ENCODE data around the gene OR2A7. TPM values are rescaled to one million over a fixed set of nuclear protein-coding genes. Genes with fewer than 3 reads are reported as not detected.
"Not testable (repeated sequence)": the region's sequence is repeated elsewhere in the genome, so short reads cannot be mapped to it uniquely, and the experiment has no call there.

OR2A7 gene, protein sequence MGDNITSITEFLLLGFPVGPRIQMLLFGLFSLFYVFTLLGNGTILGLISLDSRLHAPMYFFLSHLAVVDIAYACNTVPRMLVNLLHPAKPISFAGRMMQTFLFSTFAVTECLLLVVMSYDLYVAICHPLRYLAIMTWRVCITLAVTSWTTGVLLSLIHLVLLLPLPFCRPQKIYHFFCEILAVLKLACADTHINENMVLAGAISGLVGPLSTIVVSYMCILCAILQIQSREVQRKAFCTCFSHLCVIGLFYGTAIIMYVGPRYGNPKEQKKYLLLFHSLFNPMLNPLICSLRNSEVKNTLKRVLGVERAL
- total RNA-seq (2021; fragmentation: NEBNext Ultra II Directional; extraction: Animal tissue kit (Norgen Biotek cat#: 25700)) = not detected
- long read RNA-seq = 0 reads

GRCh38 chr7:144264692-144265091 lies at the start of gene OR2A7:
Gene OR2A7 (minus strand): TSS chr7:144264792. CDS start chr7:144259628, 5,164 bp downstream.
- not testable (repeated sequence) for H3K27me3 Mint-ChIP-seq (ENCODE audit: insufficient read depth); H3K9me3 Mint-ChIP-seq; H3K27ac Mint-ChIP-seq; DNase-seq; H3K36me3 Mint-ChIP-seq (ENCODE audit: low read depth); H3K4me3 Mint-ChIP-seq; H3K4me1 Mint-ChIP-seq (ENCODE audit: low read depth)

DNA sequence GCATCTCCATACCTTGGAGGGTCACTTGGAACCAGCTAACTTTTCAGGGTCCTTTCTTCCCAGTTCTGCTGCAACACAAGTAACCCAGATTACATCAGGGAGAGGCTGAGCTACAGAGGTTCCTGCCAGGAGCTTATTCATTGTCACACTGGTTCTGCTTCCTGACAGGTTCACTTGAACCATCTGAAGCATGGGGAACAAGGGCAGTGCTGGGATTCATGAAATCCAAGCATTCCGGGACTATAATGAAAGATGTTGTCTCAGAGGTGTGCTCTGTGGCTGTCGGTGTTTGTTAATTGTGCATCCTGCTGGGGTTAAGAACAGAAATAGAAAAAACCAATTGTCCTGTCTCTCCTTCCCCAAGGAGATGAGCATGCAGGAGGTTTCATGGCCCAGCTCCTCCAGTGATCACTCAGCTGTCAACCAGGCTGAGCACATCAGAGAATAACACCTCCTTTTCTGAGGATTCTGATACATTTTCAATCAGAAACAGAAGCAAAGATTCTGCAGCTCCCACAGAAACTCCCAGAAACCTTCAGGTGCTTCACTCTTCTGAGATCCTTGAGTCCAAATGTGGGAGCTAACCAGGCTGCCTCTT lies 47.4 kb upstream of the OR2A7 start, which contains the start of gene OR2A1:
OR2A1 (plus strand) TSS at position 548 of the 598 bp plus-strand sequence. CDS start 5,706 bp downstream, outside the sequence.
- not testable (repeated sequence) for H3K9me3 Mint-ChIP-seq; DNase-seq; H3K36me3 Mint-ChIP-seq (ENCODE audit: low read depth); H3K27ac Mint-ChIP-seq; H3K27me3 Mint-ChIP-seq (ENCODE audit: insufficient read depth); H3K4me1 Mint-ChIP-seq (ENCODE audit: low read depth); H3K4me3 Mint-ChIP-seq

DNA sequence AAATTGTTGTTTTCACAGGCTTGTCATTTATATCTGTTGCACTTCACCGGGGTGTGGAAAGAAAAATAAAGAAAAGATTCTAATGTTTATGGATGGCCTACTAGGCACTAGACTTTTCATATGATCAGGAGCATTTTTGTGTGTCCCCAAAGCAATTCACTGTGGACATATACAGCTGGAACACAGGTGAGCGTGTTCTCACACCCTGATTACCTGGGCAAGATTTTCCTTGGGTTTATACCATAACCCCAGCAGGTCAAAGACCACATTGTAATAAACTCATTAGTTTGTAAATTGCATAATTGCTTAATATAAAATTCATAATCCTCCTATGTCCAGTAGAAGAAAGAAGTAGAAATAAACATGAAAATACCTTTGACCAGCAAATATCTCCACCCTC lies 46.6 kb upstream of the OR2A7 start:
- not testable (repeated sequence) for H3K27ac Mint-ChIP-seq; DNase-seq; H3K27me3 Mint-ChIP-seq (ENCODE audit: insufficient read depth); H3K4me3 Mint-ChIP-seq; H3K36me3 Mint-ChIP-seq (ENCODE audit: low read depth); H3K9me3 Mint-ChIP-seq; H3K4me1 Mint-ChIP-seq (ENCODE audit: low read depth)

GRCh38 chr7:144309702-144310101 lies 45.1 kb upstream of the OR2A7 start:
- not testable (repeated sequence) for H3K36me3 Mint-ChIP-seq (ENCODE audit: low read depth); H3K27me3 Mint-ChIP-seq (ENCODE audit: insufficient read depth); H3K9me3 Mint-ChIP-seq; H3K27ac Mint-ChIP-seq; DNase-seq; H3K4me3 Mint-ChIP-seq; H3K4me1 Mint-ChIP-seq (ENCODE audit: low read depth)

- H3K4me1 Mint-ChIP-seq (ENCODE audit: low read depth); DNase-seq; H3K27me3 Mint-ChIP-seq (ENCODE audit: insufficient read depth); H3K27ac Mint-ChIP-seq; H3K4me3 Mint-ChIP-seq; H3K9me3 Mint-ChIP-seq; H3K36me3 Mint-ChIP-seq (ENCODE audit: low read depth): not testable (repeated sequence)
Measured at GRCh38 chr7:144305156-144305555, 40.6 kb upstream of the OR2A7 start.

DNA sequence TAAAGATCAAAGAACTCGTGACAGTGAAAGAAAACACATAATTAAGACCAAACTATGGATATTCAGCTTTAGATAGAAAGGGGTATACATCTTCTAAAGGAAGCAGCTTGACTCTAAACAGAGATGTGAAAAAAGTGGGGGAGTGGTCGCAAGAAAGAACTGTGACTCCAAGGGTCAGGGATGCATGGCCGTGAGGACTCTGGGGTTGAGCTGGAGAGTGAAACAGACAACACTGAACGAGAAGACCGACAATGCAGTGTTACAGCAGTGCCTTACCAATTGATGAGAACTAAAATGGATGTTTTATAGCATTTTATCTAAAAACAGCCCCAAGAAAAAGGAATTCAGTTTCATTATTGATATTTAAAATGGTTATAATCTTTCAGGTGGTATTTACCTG lies 39.0 kb upstream of the OR2A7 start:
- not testable (repeated sequence) for H3K4me1 Mint-ChIP-seq (ENCODE audit: low read depth); H3K27me3 Mint-ChIP-seq (ENCODE audit: insufficient read depth)

GRCh38 chr7:144302578-144303303 lies 38.1 kb upstream of the OR2A7 start:
- not testable (repeated sequence) for H3K4me3 Mint-ChIP-seq; H3K4me1 Mint-ChIP-seq (ENCODE audit: low read depth); DNase-seq; H3K27me3 Mint-ChIP-seq (ENCODE audit: insufficient read depth); H3K36me3 Mint-ChIP-seq (ENCODE audit: low read depth); H3K27ac Mint-ChIP-seq; H3K9me3 Mint-ChIP-seq

More for the DNA sequence above, 39.0 kb upstream of the OR2A7 start:
- H3K4me3 Mint-ChIP-seq; H3K9me3 Mint-ChIP-seq; H3K36me3 Mint-ChIP-seq (ENCODE audit: low read depth); DNase-seq; H3K27ac Mint-ChIP-seq: not testable (repeated sequence)

GRCh38 chr7:144293794-144294499 lies 29.4 kb upstream of the OR2A7 start:
- H3K4me3 Mint-ChIP-seq; H3K4me1 Mint-ChIP-seq (ENCODE audit: low read depth); DNase-seq; H3K36me3 Mint-ChIP-seq (ENCODE audit: low read depth); H3K27me3 Mint-ChIP-seq (ENCODE audit: insufficient read depth); H3K9me3 Mint-ChIP-seq; H3K27ac Mint-ChIP-seq: not testable (repeated sequence)

DNA sequence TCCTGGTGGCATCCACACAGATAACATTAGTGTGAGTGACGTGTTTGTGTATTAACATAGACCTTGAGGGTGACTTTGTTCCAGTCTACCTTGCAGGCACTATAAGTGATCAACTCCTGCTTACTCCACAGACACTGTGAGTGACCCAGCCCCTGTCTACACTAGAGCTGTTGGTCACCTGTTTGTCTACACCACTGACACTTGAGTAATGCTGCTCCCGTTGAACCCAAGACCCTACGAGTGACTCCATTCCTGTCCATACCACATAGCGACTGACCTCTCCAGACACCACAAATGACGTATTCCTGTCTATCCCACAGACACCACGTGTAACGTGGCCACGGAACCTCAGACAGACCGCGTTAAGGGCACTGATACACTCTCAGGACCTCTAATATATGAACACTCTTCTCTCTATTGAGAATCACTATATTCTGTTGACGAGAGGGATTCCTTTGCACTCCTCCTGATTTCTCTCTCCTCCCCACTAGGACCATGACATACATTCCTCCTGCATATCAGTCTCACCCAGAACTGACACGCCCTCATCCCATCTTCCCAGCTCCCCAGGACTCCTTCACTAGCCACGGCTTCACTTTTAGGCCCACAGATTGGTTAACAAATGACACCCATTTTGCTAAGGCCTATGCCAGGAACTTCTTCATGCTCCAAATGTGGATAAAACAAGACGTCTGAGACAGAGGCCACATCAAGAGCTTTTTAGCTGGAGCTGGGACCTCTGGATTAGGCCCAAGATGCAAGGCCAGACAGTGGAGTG lies 28.0 kb upstream of the OR2A7 start:
- H3K36me3 Mint-ChIP-seq (ENCODE audit: low read depth); H3K27ac Mint-ChIP-seq; H3K27me3 Mint-ChIP-seq (ENCODE audit: insufficient read depth); H3K9me3 Mint-ChIP-seq; DNase-seq; H3K4me1 Mint-ChIP-seq (ENCODE audit: low read depth); H3K4me3 Mint-ChIP-seq: not testable (repeated sequence)

- H3K4me1 Mint-ChIP-seq (ENCODE audit: low read depth); H3K9me3 Mint-ChIP-seq; DNase-seq; H3K27ac Mint-ChIP-seq; H3K27me3 Mint-ChIP-seq (ENCODE audit: insufficient read depth); H3K36me3 Mint-ChIP-seq (ENCODE audit: low read depth); H3K4me3 Mint-ChIP-seq: not testable (repeated sequence)
Measured at GRCh38 chr7:144291607-144292006, 27.0 kb upstream of the OR2A7 start.

DNA sequence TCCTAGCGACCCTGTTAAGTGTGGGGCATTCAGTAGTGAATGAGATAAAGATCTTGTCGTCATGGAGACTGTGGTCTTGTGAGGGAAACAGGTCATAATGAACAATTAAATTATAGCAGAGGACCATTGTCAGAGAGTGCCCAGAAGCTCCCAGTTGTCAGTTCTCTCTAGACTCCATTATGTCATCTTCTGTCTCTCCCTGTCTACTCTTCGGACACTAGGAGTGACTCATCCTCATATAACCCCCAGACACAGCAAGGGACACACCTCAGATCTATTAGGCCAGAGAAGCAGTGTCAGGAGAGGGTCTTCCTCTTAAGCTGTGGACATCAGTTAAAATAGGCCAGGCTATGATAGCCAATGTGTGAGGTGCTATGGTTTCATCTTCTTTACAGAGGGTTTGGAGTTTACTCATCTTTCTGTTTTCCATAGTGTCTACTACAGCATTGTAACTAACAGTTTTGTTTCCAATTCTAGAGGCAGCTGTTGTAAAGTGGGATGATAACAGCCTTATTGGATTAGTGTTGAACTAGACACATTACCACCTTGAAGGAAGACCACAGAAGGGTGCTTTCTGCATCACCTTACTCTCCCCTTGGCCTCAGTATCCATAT lies 22.7 kb upstream of the OR2A7 start:
- DNase-seq; H3K9me3 Mint-ChIP-seq; H3K27ac Mint-ChIP-seq; H3K4me3 Mint-ChIP-seq; H3K36me3 Mint-ChIP-seq (ENCODE audit: low read depth); H3K27me3 Mint-ChIP-seq (ENCODE audit: insufficient read depth); H3K4me1 Mint-ChIP-seq (ENCODE audit: low read depth): not testable (repeated sequence)

DNA sequence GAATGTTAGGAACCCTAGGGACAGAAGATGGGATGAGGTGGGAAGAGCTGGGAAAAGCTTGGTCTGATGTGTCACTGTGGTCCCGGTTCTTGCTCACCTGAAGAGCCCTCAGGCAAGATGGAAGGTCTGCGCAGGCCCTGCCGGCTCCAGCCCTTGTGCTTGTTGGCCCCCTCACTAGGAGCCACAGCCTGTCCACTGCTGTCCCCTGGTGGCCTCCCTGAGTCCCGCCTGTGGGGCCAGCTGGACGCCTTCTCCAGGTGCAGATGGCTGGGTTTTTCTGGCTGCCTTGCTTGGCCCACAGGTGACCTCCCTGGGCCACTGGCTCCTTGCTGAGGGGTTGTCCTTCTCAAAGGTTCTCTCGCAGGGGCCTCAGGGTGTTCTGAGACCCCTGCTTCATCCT lies 19.1 kb upstream of the OR2A7 start:
- H3K27ac Mint-ChIP-seq = not testable (repeated sequence)

More for the DNA sequence above, 19.1 kb upstream of the OR2A7 start:
- not testable (repeated sequence) for DNase-seq; H3K4me3 Mint-ChIP-seq; H3K36me3 Mint-ChIP-seq (ENCODE audit: low read depth); H3K9me3 Mint-ChIP-seq; H3K4me1 Mint-ChIP-seq (ENCODE audit: low read depth); H3K27me3 Mint-ChIP-seq (ENCODE audit: insufficient read depth)

All from HFFc6 (cell line).